HEK293 (cell line): ENCODE results near the gene TBC1D4.

ENCODE experiments used
- GLIS2 ChIP-seq: fragments of 450-650 bp; formaldehyde crosslinking; IDR thresholded peaks from 2 replicates; pipeline ENCODE4 v1.5.1; 2016; ENCODE audit warnings: missing biosample characterization, missing genetic modification characterization
- KLF16 ChIP-seq: fragments of 450-650 bp; formaldehyde crosslinking; IDR thresholded peaks from 2 replicates; pipeline ENCODE4 v1.5.1; 2017; ENCODE audit warnings: missing biosample characterization, missing genetic modification characterization
- KLF8 ChIP-seq: fragments of 450-650 bp; formaldehyde crosslinking; IDR thresholded peaks from 2 replicates; pipeline ENCODE4 v1.5.1; 2016; ENCODE audit warnings: missing biosample characterization, missing genetic modification characterization
- PRDM1 ChIP-seq: fragments of 450-650 bp; formaldehyde crosslinking; IDR thresholded peaks from 2 replicates; pipeline ENCODE4; 2016; ENCODE audit warnings: missing biosample characterization, missing genetic modification characterization
- ZBTB1 ChIP-seq: fragments of 450-650 bp; formaldehyde crosslinking; IDR thresholded peaks from 2 replicates; pipeline ENCODE4 v1.5.1; 2016; ENCODE audit warnings: missing biosample characterization, missing genetic modification characterization
- ZBTB20 ChIP-seq: fragments of 450-650 bp; formaldehyde crosslinking; IDR thresholded peaks from 2 replicates; pipeline ENCODE4 v1.5.1; 2016; ENCODE audit warnings: missing biosample characterization, missing genetic modification characterization
- ZBTB21 ChIP-seq: fragments of 450-650 bp; formaldehyde crosslinking; IDR thresholded peaks from 2 replicates; pipeline ENCODE4 v1.5.1; 2017; ENCODE audit warnings: missing biosample characterization, missing genetic modification characterization
- ZIC2 ChIP-seq: fragments of 450-650 bp; formaldehyde crosslinking; IDR thresholded peaks from 2 replicates; pipeline ENCODE4 v1.5.1; 2016; ENCODE audit warnings: missing biosample characterization, missing genetic modification characterization
- ZNF121 ChIP-seq: fragments of 450-650 bp; formaldehyde crosslinking; IDR thresholded peaks from 2 replicates; pipeline ENCODE4 v1.5.1; 2016; ENCODE audit warnings: missing biosample characterization, missing genetic modification characterization
- ZNF138 ChIP-seq: fragments of 450-650 bp; formaldehyde crosslinking; IDR thresholded peaks from 2 replicates; pipeline ENCODE4 v1.5.1; 2016; ENCODE audit warnings: missing biosample characterization, missing genetic modification characterization, borderline replicate concordance
- ZNF146 ChIP-seq: fragments of 450-650 bp; formaldehyde crosslinking; IDR thresholded peaks from 2 replicates; pipeline ENCODE4 v1.5.1; 2016; ENCODE audit warnings: missing biosample characterization, missing genetic modification characterization
- ZNF175 ChIP-seq: fragments of 450-650 bp; formaldehyde crosslinking; IDR thresholded peaks from 2 replicates; pipeline ENCODE4 v1.5.1; 2016; ENCODE audit warnings: missing biosample characterization, missing genetic modification characterization
- ZNF24 ChIP-seq: fragments of 450-650 bp; formaldehyde crosslinking; IDR thresholded peaks from 2 replicates; pipeline ENCODE4 v1.5.1; 2016; ENCODE audit warnings: missing biosample characterization, missing genetic modification characterization
- ZNF274 ChIP-seq, 2 experiments: fragments of 200-500 bp in 1 of 2; fragments of 450-650 bp in 1 of 2; sonication (Bioruptor generic) in 1 of 2; formaldehyde crosslinking in 1 of 2; IDR thresholded peaks; 2 replicates each; pipeline versions ENCODE4 v1.5.1 to v1.6.1; 2014 to 2016; ENCODE audit warnings: borderline replicate concordance in 1 of 2, inconsistent platforms in 1 of 2, low read length in 1 of 2, missing biosample characterization in 1 of 2, missing genetic modification characterization in 1 of 2
- ZNF311 ChIP-seq: fragments of 450-650 bp; formaldehyde crosslinking; IDR thresholded peaks from 2 replicates; pipeline ENCODE4 v1.5.1; 2017; ENCODE audit warnings: missing biosample characterization, missing genetic modification characterization, borderline replicate concordance
- ZNF354C ChIP-seq: fragments of 450-650 bp; formaldehyde crosslinking; IDR thresholded peaks from 2 replicates; pipeline ENCODE4 v1.5.1; 2016; ENCODE audit warnings: missing biosample characterization, missing genetic modification characterization, low read depth, borderline replicate concordance
- ZNF366 ChIP-seq: fragments of 450-650 bp; formaldehyde crosslinking; conservative IDR thresholded peaks from 2 replicates; pipeline ENCODE4 v1.5.1; 2016; ENCODE audit warnings: missing biosample characterization, missing genetic modification characterization
- ZNF416 ChIP-seq: fragments of 450-650 bp; formaldehyde crosslinking; IDR thresholded peaks from 2 replicates; pipeline ENCODE4 v1.5.1; 2016; ENCODE audit warnings: missing biosample characterization, missing genetic modification characterization
- ZNF423 ChIP-seq: fragments of 450-650 bp; formaldehyde crosslinking; IDR thresholded peaks from 2 replicates; pipeline ENCODE4 v1.5.1; 2016; ENCODE audit warnings: missing biosample characterization, missing genetic modification characterization
- ZNF473 ChIP-seq: fragments of 450-650 bp; formaldehyde crosslinking; IDR thresholded peaks from 2 replicates; pipeline ENCODE4 v1.5.1; 2017; ENCODE audit warnings: missing biosample characterization, missing genetic modification characterization
- ZNF555 ChIP-seq: fragments of 450-650 bp; formaldehyde crosslinking; conservative IDR thresholded peaks from 2 replicates; pipeline ENCODE4 v1.5.1; 2017; ENCODE audit warnings: missing biosample characterization, mild to moderate bottlenecking, missing genetic modification characterization, inconsistent platforms
- ZNF571 ChIP-seq: fragments of 450-650 bp; formaldehyde crosslinking; IDR thresholded peaks from 2 replicates; pipeline ENCODE4 v1.5.0; 2017; ENCODE audit warnings: missing biosample characterization, missing genetic modification characterization
- ZNF596 ChIP-seq: fragments of 450-650 bp; IDR thresholded peaks from 2 replicates; pipeline ENCODE4 v1.5.0; 2018; ENCODE audit warnings: missing biosample characterization, mild to moderate bottlenecking, missing genetic modification characterization, moderate library complexity
- ZNF621 ChIP-seq: fragments of 450-650 bp; formaldehyde crosslinking; IDR thresholded peaks from 2 replicates; pipeline ENCODE4 v1.5.1; 2017; ENCODE audit warnings: missing biosample characterization, missing genetic modification characterization
- ZNF670 ChIP-seq: fragments of 450-650 bp; formaldehyde crosslinking; IDR thresholded peaks from 2 replicates; pipeline ENCODE4 v1.5.1; 2016; ENCODE audit warnings: missing biosample characterization, missing genetic modification characterization, low read depth
- ZSCAN16 ChIP-seq: fragments of 450-650 bp; formaldehyde crosslinking; IDR thresholded peaks from 2 replicates; pipeline ENCODE4 v1.5.1; 2016; ENCODE audit warnings: missing biosample characterization, missing genetic modification characterization
- TF ChIP-seq, protein P1 (sequence below): IDR thresholded peaks from 2 replicates; pipeline ENCODE4 v1.6.1; 2011; ENCODE audit warnings: mild to moderate bottlenecking, low read depth, low read length, borderline replicate concordance
- TF ChIP-seq, protein P2 (sequence below): fragments of 450-650 bp; IDR thresholded peaks from 2 replicates; pipeline ENCODE4 v1.5.1; 2018; ENCODE audit warnings: missing biosample characterization, missing genetic modification characterization
- TF ChIP-seq, protein P3 (sequence below): fragments of 450-650 bp; formaldehyde crosslinking; IDR thresholded peaks from 2 replicates; pipeline ENCODE4 v1.5.1; 2016; ENCODE audit warnings: missing biosample characterization, missing genetic modification characterization, low read depth
- TF ChIP-seq, protein P4 (sequence below): fragments of 450-650 bp; formaldehyde crosslinking; IDR thresholded peaks from 2 replicates; pipeline ENCODE4 v1.5.1; 2016; ENCODE audit warnings: missing biosample characterization, missing genetic modification characterization
- TF ChIP-seq, protein P5 (sequence below): fragments of 450-650 bp; formaldehyde crosslinking; IDR thresholded peaks from 2 replicates; pipeline ENCODE4 v1.5.1; 2016; ENCODE audit warnings: missing biosample characterization, missing genetic modification characterization, borderline replicate concordance
- TF ChIP-seq, protein P6 (sequence below): fragments of 450-650 bp; formaldehyde crosslinking; IDR thresholded peaks from 2 replicates; pipeline ENCODE4 v1.5.1; 2016; ENCODE audit warnings: missing biosample characterization, missing genetic modification characterization

Gene TBC1D4

DNA sequence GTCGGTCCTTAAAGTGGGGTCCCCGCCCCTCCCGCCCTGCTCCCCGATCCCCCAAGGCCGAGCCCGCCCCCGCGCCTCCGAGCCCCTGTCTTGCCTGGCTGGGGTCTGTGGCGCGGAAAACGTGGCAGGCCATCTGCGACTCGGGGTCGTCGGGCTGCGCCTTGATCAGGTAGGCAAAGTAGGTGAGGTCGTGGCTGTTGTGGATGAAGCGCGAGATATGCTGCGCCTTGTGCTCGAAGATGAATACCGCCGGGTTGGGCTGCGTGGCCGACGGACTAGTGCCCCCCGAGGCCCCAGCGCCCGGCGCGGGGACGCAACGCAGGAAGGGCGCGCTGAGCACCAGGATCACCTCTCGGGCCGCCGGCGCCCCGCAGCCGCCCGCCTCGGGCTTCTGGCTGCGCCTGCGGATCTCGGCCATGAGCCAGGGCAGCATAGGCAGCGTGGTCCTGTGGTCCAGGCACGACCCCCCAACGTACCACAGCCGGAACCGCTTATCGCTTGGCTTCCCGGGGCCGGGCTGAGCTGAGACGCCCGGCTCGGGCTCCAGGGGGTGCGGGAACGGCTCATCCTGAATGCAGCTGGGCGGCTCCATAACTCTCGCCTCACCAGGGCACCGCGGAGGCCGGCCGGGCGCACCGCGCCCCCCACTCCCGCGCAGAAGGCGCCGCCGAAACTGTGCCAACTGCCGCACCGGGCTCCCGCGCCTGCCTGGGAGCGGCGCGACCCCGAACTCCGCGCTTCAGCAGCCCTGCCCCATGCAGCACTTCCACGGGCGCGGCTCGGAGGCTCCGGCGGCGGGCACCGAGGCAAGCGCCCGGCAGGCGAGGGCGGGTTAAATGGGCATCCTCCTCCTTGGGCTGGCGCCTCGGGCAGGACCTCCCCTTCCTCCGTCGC, 546 bp downstream of the TBC1D4 start (continued):
- no peak for TF ChIP-seq ZNF311 (tag by site-specific recombination)
- TF ChIP-seq, protein P1, sequence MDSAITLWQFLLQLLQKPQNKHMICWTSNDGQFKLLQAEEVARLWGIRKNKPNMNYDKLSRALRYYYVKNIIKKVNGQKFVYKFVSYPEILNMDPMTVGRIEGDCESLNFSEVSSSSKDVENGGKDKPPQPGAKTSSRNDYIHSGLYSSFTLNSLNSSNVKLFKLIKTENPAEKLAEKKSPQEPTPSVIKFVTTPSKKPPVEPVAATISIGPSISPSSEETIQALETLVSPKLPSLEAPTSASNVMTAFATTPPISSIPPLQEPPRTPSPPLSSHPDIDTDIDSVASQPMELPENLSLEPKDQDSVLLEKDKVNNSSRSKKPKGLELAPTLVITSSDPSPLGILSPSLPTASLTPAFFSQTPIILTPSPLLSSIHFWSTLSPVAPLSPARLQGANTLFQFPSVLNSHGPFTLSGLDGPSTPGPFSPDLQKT = no peak
- TF ChIP-seq KLF16 = no peak
- no peak for TF ChIP-seq ZNF423
- TF ChIP-seq ZNF670 = no peak
- TF ChIP-seq PRDM1 (tag by site-specific recombination) = no peak
- no peak for TF ChIP-seq ZNF175 (tag by site-specific recombination)
- no peak for TF ChIP-seq ZNF555 (tag by site-specific recombination)
- TF ChIP-seq, protein P2, sequence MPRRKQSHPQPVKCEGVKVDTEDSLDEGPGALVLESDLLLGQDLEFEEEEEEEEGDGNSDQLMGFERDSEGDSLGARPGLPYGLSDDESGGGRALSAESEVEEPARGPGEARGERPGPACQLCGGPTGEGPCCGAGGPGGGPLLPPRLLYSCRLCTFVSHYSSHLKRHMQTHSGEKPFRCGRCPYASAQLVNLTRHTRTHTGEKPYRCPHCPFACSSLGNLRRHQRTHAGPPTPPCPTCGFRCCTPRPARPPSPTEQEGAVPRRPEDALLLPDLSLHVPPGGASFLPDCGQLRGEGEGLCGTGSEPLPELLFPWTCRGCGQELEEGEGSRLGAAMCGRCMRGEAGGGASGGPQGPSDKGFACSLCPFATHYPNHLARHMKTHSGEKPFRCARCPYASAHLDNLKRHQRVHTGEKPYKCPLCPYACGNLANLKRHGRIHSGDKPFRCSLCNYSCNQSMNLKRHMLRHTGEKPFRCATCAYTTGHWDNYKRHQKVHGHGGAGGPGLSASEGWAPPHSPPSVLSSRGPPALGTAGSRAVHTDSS (tag by site-specific recombination) = no peak
- peak; percentile 79 for TF ChIP-seq GLIS2 (tag by site-specific recombination)
- TF ChIP-seq, protein P3, sequence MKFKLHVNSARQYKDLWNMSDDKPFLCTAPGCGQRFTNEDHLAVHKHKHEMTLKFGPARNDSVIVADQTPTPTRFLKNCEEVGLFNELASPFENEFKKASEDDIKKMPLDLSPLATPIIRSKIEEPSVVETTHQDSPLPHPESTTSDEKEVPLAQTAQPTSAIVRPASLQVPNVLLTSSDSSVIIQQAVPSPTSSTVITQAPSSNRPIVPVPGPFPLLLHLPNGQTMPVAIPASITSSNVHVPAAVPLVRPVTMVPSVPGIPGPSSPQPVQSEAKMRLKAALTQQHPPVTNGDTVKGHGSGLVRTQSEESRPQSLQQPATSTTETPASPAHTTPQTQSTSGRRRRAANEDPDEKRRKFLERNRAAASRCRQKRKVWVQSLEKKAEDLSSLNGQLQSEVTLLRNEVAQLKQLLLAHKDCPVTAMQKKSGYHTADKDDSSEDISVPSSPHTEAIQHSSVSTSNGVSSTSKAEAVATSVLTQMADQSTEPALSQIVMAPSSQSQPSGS (tag by site-specific recombination) = no peak
- TF ChIP-seq ZNF473 (tag by site-specific recombination) = no peak
- TF ChIP-seq ZNF24 = no peak
- no peak for TF ChIP-seq ZNF621 (tag by site-specific recombination)
- TF ChIP-seq, protein P4, sequence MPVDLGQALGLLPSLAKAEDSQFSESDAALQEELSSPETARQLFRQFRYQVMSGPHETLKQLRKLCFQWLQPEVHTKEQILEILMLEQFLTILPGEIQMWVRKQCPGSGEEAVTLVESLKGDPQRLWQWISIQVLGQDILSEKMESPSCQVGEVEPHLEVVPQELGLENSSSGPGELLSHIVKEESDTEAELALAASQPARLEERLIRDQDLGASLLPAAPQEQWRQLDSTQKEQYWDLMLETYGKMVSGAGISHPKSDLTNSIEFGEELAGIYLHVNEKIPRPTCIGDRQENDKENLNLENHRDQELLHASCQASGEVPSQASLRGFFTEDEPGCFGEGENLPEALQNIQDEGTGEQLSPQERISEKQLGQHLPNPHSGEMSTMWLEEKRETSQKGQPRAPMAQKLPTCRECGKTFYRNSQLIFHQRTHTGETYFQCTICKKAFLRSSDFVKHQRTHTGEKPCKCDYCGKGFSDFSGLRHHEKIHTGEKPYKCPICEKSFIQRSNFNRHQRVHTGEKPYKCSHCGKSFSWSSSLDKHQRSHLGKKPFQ (tag by site-specific recombination) = no peak
- no peak for TF ChIP-seq ZNF274 (IDR thresholded peaks at IDR 0.05; ENCODE audit: low read length)
- TF ChIP-seq ZNF274 (tag by site-specific recombination; IDR thresholded peaks at IDR 0.05; ENCODE audit: borderline replicate concordance) = no peak
- TF ChIP-seq ZBTB21 (tag by site-specific recombination) = no peak
- TF ChIP-seq KLF8 (tag by site-specific recombination) = no peak
- no peak for TF ChIP-seq ZNF596 (tag by site-specific recombination)
- TF ChIP-seq ZBTB1 (tag by site-specific recombination) = no peak
- TF ChIP-seq ZIC2 (tag by site-specific recombination) = peak; percentile 87
- no peak for TF ChIP-seq ZSCAN16 (tag by site-specific recombination)
- no peak for TF ChIP-seq ZNF366 (tag by site-specific recombination)
- TF ChIP-seq, protein P5, sequence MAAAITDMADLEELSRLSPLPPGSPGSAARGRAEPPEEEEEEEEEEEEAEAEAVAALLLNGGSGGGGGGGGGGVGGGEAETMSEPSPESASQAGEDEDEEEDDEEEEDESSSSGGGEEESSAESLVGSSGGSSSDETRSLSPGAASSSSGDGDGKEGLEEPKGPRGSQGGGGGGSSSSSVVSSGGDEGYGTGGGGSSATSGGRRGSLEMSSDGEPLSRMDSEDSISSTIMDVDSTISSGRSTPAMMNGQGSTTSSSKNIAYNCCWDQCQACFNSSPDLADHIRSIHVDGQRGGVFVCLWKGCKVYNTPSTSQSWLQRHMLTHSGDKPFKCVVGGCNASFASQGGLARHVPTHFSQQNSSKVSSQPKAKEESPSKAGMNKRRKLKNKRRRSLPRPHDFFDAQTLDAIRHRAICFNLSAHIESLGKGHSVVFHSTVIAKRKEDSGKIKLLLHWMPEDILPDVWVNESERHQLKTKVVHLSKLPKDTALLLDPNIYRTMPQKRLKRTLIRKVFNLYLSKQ = no peak
- TF ChIP-seq ZBTB20 (tag by site-specific recombination) = no peak
- TF ChIP-seq ZNF121 (tag by site-specific recombination) = no peak
- TF ChIP-seq ZNF354C = no peak
- no peak for TF ChIP-seq ZNF138 (tag by site-specific recombination)
- TF ChIP-seq ZNF571 (tag by site-specific recombination) = no peak
- TF ChIP-seq, protein P6, sequence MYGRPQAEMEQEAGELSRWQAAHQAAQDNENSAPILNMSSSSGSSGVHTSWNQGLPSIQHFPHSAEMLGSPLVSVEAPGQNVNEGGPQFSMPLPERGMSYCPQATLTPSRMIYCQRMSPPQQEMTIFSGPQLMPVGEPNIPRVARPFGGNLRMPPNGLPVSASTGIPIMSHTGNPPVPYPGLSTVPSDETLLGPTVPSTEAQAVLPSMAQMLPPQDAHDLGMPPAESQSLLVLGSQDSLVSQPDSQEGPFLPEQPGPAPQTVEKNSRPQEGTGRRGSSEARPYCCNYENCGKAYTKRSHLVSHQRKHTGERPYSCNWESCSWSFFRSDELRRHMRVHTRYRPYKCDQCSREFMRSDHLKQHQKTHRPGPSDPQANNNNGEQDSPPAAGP (tag by site-specific recombination) = no peak
- TF ChIP-seq ZNF416 (tag by site-specific recombination) = no peak
- no peak for TF ChIP-seq ZNF146 (tag by site-specific recombination)
